Forelimb muscle (tissue), 1 donor: ENCODE data around the gene LHFPL2. TPM values are rescaled to one million over a fixed set of nuclear protein-coding genes. Genes with fewer than 3 reads are reported as not detected.

Source experiments
- DNase-seq: peaks from one replicate; pipeline ENCODE4 v3.0.0-alpha.2; 2013; ENCODE audit warnings: low read depth
- polyA plus RNA-seq: library from polyadenylated mRNA; unstranded; fragments of 120-200 nt; gene quantifications from one replicate; pipeline ENCODE4 v1.2.1, GENCODE V29; 2013; ENCODE audit not compliant: insufficient read length

The LHFPL2 gene
- polyA plus RNA-seq, 1 donor = 48.3 TPM

DNA sequence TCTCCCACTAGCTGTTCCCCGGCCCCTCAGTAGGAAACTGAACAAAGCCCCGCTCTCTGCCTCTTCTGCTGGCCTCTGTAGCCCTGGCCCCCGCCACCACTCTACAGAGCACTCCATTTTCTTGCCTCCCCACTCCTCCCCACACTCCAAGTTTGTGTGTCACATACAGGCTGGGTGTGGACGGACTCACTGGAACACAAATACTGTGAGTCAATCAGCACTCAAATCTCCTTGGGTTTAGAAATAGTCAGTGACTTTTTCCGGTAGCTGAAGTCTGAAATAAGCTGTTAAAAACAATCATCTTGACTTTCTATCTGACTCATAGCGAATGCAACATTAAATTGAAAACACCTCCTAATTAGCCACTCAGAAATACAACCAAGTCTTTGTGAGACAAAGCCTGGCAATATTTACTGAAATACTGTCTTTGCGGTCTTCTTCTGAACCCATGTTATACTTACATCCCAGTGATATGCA lies 122.5 kb downstream of the LHFPL2 start:
- no peak for DNase-seq

DNA sequence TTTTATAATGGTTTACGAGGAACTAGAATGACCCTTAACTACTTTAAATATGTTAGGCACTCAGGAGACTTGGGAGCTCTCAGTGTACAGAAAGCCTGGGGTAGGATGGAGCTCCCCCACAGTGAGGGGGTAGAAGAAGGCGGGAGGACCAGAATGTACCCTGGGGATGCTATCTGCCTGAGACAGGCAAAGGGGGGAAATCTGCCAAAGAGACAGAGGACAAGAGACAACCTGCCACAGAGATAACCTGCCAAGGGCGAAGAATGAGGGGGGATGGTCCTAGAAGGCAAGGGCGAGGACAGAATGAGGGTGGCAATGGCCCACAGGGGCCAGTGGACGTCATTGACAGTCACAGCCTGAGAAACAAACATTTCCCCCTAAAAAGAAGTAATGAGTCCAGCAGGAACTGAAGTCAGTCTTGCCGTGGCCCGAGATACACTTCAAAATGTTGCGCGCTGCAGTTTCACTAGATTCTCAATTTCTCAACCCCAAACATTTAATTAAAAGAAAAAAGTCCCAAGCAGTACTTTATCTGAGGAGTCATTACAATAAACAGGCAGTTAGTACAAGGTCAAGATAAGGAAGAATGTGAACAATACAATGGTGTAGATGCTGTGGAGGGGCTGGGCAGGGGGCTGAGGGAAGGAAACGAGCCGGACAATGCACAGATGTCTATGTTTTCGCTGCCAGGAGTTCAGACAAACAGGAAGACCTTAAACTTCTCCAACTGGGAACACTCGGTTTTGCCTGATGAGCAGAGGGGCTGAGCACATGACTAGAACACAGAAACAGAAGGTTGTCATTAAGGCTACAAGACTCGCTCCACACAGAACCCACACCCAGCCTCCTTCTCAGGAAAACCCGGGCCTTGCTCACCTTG lies 125.0 kb downstream of the LHFPL2 start:
- DNase-seq = peak; percentile 75

DNA sequence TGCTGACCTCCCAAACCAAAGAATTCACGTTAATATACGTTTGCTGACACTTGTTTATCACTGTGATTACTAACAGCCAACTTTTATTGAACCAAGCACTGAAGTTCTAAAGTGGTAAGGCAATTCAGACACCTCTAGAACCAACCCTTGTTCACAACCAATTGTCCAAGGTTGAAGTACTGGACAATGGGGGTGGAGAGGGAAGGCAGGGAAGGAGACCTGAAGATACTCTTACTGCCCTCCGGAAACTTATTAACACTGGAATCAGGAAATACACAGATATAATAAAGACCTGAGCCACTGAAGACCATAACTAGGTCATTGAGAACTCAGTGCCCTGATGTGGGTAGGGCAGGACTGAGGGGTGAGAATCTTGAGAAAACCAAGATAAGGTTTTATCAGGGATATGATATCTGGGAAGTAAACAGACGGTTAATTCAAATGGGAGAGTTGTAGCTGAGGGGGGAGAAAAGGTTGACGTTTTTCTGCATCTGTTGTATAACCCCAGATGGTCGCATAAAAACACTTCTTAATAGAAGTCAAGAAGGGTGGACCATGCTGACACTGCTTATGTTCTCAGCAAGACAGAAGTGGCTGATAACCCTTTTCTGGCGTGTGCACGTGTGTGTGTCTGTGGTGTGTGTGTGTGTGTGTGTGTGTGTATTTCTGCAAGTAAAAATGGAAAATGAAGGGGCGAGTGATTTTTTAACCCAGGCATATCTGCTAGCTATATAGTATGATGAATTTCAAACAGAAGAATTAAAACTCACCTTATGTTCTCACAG lies 125.9 kb downstream of the LHFPL2 start:
- DNase-seq = no peak

DNA sequence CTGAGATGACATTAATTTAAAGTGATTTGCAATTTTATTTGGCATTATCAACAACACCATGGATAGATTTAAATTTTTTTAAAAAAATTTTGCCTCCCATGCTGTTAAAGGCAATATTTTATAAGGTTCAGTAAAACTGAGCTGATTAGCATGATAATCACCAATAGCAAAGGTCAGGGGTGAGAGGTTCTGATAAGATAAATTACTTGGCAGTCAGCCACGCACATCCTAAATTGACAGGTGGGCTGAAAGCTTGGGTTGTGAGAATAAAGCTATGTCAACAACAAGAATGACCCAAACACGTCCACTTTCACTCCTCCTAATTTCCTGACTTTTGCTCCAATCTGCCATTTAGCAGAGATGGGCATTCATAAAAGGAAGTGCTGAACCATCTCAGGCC lies 127.1 kb downstream of the LHFPL2 start:
- DNase-seq = no peak

DNA sequence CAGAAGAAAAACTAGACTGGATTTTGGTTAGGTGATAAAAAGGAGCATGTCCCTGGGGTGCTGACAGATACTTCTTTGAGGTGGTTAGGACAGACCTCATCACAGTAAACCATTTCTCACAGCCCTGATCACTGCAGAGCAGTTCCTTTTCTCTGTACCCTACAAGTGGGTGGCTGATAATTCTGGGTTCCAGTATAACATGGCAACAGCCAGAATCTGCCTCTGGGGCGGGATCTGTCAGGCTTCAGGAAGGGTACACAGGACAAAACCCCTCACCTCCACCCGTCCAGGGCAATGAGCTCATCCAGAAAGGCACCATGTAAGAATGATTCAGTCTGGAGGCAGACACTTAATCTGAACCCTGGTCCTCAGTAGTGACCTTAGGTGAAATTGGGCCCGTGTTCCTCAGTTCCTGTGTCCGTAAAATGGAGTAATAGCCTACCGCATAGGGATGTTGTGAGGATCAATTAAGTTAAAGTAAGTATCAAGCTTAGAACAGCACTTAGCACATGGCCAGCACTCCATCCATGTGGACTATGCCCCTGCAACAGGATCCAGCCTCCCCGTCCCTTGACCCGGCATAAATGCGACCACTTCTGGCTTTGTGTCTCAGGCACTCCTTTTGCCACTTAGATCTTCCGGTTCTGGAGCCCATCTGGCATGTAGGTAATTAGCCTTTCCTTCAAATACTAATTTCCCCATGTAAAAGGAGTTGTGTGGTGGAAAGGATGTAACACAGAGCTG lies 129.2 kb downstream of the LHFPL2 start:
- DNase-seq = no peak

DNA sequence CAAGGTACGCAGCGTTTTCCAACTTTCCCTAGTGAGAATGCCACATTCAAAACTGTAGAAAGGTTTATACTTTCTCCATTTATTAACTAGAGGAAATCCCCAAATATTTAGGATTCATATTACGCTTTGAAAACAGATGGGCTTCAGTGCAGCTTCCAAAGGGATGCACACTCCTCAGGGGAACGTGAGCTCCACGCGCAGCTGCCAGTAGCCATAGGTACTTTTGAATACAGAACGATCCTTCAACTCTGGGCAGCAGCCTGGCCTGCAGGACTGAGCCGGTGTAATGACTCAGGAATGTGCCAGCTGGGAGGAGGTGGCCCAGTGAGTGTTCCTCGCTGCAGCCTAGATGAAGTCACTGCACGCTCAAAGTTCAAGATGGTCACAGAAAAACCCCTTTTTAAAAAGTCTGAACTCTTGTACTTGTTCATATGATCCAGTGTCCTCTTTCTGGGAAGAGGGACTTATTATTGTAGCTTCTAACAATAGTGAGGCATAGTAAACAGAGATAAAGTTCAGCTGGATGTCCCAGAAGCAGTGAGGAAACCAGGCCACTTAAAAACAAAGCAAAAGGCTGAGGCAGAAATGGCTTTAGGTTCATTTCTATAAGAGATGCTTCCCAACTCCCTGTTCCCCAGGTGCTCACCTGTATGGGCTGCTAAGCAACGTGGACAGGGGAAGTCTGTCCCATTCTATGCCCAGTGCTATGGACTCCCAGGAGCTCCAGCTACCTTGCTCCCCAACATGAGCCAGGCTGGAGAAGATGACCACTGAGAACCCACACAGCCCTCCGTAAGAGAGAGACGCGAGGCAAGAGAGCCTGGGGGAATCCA lies 130.0 kb downstream of the LHFPL2 start:
- no peak for DNase-seq

DNA sequence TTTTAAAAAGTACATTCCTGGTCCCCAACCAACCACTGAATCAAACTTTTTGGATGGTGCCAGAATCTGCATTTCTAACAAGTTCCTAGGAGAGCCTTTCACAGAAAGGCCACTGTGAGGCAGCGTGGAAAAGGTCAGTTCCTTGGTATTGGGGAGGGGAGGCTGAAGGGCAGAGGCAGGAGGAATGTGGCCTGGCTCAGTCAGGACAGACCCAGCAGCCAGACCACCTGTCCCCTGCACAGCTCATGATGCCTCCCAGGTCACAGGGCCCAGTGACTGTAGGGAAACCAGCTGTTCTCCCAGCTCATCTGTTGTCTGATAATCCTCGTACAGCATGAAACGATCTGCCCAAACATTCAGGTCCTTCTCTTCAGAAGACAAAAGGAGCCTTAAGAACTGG lies 132.9 kb downstream of the LHFPL2 start:
- no peak for DNase-seq

DNA sequence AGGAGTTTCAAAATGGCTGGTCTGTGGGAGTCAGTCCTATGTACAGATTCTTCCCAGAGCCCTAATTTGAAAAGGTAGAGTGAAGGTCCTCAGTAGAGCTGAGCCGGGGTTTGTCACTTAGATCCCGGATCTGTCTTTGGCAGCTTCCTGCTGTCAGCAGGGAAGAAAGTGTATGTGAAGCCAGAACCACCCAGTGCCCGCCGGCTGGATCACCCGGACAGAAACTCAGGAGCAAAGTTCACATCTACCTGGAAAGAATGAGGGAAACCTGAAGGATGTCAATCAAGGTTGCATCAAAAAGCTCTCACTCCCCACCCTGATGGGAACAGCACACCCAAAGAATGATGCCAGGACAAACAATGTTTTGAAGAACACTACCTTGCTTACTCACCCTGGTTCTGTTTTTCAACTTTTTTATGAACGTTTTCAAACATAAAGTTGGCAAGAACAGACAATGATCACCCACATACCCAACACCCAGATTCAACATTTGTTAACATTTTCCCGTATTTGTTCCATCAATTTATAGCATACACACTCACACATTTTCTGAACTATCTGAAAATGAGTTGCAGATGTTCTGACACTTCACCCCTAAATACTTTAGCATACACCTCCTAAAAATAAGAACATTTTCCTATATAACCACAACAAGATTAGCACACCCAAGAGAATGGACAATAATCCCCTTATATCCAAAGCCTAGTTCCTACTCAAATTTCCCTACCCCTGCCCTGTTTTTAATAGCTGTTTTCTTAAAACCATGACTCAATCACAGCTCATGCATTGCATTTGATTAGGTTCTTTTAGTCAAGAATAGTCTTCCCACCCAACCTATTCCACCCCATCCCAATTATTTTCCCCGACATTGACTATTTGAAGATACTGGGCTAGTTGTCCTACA lies 133.9 kb downstream of the LHFPL2 start:
- no peak for DNase-seq

DNA sequence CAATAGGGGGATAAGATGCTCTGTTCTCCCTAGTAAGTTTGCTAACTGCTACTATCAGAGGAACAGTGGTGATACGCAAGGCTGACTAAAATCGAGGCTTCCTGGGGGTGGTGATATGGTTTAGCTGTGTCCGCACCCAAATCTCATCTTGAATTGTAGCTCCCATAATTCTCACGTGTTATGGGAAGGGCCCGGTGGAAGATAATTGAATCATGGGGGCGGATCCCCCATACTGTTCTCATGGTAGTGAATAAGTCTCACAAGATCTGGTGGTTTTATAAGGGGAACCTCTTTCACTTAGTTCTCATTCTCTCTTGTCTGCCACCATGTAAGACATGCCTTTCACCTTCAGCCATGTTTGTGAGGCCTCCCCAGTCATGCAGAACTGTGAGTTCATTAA lies 135.1 kb downstream of the LHFPL2 start:
- DNase-seq = no peak

DNA sequence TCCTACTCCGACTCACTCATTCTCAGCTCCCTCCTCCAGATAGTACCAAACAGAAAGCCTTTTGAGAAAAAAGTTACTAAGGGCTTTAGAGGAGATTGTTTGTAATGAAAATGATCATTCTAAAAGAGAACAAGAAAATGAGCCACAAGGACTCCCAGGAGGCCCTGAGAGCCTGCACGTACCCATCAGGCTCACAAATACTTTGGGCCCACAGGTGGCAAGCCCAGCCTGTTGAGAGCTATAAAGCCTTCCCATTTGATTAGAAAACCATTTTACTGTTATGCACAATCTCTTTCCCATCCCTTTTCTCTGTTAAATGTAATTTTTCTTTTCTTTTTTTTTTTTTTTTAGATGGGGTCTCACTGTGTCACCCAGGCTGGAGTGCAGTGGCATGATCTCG lies 136.1 kb downstream of the LHFPL2 start:
- no peak for DNase-seq

DNA sequence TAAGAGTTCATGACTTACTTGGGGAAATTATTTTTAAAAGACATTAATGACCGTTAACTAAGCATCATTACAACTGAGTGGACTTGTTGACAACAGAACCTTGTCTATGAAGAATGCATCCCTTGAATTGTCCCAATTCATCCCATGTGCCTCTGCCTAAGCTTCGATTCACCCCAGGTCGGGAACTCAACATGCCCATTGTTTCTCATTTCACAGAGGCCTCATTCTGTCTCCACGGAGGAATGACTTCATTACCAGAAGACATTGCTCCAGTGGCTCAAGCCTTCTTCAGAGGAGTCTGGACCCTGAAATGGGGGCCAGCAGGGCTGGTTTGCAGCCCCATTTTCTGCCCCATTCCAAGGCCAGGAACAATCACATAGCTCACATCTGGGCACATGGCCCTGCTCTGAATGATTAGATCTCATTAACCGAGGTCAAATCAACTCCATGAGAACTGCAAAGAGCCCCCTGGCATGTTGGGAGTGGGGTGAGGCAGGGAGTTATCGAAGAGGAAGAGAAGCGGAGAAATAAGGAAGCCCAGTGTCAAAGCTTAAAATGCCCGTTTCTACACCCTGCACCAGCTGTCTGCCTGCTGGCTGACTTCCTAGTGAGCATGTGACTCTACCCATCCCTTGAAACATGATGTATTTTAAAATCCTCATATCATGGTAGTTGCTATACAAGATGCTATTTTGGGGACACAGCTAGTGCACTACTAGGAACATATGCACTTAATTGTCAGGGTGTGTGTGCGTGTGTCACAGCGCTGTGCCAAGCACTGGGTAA lies 137.3 kb downstream of the LHFPL2 start:
- no peak for DNase-seq

DNA sequence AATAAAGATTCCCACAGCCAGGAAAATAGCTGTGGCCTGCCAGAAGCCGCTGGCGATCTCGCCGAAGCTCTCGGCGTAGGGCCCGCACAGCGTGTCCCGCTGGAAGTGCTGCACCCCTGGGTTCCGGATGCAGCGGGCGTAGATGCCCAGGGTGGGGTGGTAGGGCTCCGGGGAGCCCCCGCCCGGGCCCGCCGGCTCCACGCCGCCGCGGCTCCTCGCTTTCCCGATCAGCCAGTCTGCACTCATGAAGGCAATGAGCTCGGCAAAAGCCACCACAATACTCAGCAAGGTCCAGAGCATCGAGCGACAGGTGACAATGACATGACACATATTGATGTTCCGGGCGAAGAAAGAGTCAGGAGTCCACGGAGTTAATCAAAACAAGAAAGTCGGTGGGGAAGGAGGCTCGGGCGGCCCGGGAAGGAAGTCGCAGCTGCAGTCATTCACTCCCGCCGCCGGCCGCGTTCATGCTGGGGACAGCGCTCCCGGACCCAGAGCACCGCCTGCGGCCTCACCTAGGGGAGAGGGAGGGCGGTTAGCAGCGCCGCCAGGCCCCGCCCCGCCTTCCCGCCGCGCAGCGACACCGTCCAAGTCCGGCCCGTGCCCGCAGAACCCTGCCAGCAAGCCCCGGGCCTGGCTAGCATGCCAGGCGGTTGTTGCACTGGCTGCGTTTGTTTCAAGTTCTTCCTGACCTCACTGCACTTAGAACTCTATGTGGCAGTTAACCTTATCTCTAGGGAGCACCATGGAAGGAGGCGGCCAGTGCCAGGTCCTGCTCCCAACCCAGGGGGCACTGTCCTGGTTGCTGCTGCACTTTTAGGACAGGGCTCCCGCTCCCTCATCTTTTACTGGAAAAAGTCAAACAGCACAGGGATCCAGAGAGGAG lies 138.4 kb downstream of the LHFPL2 start:
- DNase-seq = no peak

DNA sequence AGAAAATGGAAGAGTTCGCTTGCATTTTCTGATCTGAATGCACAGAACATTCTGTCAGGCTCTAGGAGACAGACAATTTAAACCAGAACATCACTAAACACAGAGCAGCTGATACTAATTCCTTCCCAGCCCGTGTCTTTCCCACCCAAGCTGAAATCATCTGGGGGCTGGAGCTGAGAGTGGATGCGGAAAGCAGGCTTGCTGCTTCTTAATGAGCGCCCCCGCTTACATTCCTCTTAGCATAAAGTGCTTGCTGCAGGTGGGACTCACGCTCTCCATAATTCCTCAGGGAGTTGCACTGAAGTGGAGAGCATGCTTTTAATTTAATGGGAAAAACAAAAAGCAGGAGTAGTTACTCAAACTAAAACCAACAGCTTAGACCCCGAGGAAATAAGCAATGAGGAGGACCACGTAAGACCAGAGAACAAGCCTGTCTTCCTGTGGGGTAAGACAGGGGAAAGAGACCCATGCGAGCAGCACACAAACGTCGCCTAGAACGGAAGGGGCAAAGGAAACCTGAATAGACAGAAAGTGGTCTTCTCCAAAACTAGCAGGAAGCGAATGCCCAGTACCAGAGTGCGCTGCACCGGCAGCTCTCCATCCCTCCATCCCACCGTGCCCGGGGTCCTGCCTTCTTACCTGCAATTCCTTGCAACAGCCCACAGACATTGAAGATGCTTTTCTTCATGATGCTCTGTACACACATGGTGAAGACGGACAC lies 139.3 kb downstream of the LHFPL2 start:
- DNase-seq = no peak

DNA sequence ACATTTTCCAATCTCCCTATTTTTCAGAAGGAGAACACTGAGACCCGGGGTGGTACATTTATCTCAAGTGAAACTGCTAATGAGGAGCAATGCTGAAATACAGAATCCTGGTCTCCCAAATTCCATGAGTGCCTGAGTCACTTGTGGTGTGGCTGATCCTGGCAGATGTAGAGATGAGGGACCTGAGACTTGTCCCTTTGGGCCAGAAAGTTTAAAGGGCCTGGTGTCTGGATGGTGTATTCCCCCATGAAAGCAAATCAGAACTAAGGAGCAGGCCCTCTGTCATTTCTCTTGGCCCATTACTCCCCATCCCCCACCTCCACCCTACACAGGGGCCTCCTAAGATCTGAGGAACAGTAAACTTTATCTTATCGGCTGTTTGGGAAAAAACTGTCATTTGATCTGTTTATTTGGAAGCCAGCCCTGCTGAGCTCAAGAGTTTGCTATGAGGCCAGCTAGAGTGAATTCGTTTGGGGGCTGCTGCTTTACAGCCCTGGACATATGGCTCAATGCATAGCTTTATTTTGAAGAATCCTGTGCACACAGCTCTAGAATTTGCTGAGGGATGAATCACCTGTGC lies 140.3 kb downstream of the LHFPL2 start:
- DNase-seq = no peak

DNA sequence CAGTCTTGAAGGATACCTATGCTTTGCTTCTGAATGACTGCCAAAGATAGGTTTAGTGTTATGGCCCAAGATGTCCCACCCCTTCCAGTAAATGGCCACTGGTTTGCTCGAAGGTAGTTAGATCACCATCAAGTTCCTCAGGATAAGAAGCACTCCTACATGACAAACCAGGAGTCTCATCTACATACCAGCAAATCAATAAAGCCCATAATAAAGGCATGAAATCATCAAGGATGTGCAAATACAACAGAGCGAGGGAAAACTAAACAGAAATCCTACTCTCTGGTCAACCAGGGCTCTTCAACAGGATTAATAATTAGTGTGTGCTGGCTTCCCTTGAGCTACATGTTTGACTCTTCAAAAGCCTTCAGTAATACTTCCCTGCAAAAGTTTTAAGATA lies 141.0 kb downstream of the LHFPL2 start:
- DNase-seq = no peak

DNA sequence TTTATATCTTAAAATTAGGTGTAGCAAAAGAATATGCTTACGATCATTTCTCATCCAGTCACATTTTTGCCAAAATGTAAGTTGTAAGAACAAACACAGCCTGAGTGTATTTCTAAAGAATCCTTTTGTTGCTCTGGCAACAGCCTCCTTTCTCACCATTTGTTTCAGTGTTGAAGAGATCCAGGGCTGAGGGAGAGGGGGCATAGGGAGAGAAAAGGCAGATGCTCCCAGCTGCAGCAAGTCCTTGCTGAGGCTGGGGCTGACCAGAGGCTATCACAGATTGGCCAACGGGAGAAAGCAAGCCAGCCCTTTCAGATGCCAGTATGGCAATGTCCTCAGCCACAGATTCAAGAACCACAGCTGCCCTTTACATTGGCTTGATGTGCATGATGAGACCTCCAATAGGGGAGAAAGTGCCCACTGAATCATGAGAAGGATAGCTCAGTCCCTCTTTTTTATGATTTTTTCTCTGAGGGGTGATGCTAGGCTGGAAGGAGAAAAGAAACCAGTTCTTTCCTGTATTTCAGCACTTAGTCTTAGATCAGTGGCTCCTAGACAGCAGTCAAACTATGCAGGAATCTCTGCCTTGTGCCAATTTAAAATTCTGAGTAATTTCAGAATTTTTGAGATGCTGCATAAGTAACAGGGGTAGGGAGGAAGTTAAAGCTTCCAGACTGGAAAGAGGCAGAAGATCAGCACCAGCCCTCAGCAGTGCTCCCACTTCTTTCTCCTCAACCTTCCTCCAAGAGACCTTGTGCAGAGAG lies 142.1 kb downstream of the LHFPL2 start:
- DNase-seq = no peak

DNA sequence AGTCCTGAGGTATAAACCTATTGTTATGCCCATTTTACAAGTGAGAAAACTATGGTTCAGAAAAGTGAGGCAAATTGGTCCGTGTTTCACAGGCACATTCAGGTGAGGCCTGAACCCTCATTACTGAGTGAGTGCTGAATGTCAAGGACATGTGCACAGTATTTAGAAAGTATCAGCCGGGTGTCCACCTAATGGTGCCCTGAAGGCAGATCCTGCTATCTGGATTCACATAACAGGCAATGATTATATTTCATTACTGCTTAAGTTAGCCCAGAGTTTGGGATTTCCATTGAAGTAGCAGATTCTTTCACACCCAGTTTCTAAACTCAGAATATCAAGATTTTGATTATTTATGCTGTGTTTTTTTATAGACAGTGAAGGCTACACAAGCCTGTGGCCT lies 142.7 kb downstream of the LHFPL2 start:
- no peak for DNase-seq
